Stimulated activated memory B cell treated with anti-CD40 and anti-IgM and Interleukin-4, amounts not matched to agents 10 μg/mL and 1 μg/mL and 100 μg/mL, for 72 hours (primary cell): ENCODE data around the gene MATN4.

Source experiments
- ATAC-seq: fragments of 150-1000 bp; cut with Tn5 transposase; 2 replicates; pipeline ENCODE4 v1.10.0; 2021
- H3K27ac Mint-ChIP-seq: one replicate; pipeline ENCODE4 v1.8.0; 2022; ENCODE audit warnings: mild to moderate bottlenecking, mixed read lengths
- H3K27me3 Mint-ChIP-seq: one replicate; pipeline ENCODE4 v1.8.0; 2022; ENCODE audit warnings: mixed read lengths
- H3K36me3 Mint-ChIP-seq: one replicate; pipeline ENCODE4 v1.8.0; 2022; ENCODE audit warnings: mixed read lengths
- H3K4me1 Mint-ChIP-seq: one replicate; pipeline ENCODE4 v1.8.0; 2022; ENCODE audit warnings: mixed read lengths
- H3K4me3 Mint-ChIP-seq: one replicate; pipeline ENCODE4 v1.8.0; 2022; ENCODE audit warnings: mild to moderate bottlenecking, moderate library complexity, mixed read lengths
- H3K9me3 Mint-ChIP-seq: one replicate; pipeline ENCODE4 v1.8.0; 2022; ENCODE audit warnings: mixed read lengths

MATN4 gene

GRCh38 chr20:45329497-45330319 is 21.6 kb upstream of the MATN4 start:
- H3K9me3 Mint-ChIP-seq: no peaks in the 10 kb centered on the region
- no peak overlapping the region for H3K4me3 Mint-ChIP-seq
- H3K27ac Mint-ChIP-seq: no peak overlapping the region
- H3K4me1 Mint-ChIP-seq: peaks cover 6% of the 10 kb centered on the region
- H3K36me3 Mint-ChIP-seq: no peaks in the 10 kb centered on the region
- H3K27me3 Mint-ChIP-seq: no peaks in the 10 kb centered on the region
- no peak for ATAC-seq

GRCh38 chr20:45328451-45328850 is 20.4 kb upstream of the MATN4 start:
- no peak overlapping the region for H3K27ac Mint-ChIP-seq
- no peaks in the 10 kb centered on the region for H3K36me3 Mint-ChIP-seq
- H3K9me3 Mint-ChIP-seq: no peaks in the 10 kb centered on the region
- no peak overlapping the region for H3K4me3 Mint-ChIP-seq
- H3K4me1 Mint-ChIP-seq: peaks cover 6% of the 10 kb centered on the region
- no peaks in the 10 kb centered on the region for H3K27me3 Mint-ChIP-seq
- ATAC-seq: no peak

GRCh38 chr20:45325371-45325770 is 17.3 kb upstream of the MATN4 start:
- no peak overlapping the region for H3K4me3 Mint-ChIP-seq
- no peaks in the 10 kb centered on the region for H3K36me3 Mint-ChIP-seq

GRCh38 chr20:45323731-45324130 is 15.6 kb upstream of the MATN4 start:
- Mint-ChIP-seq H3K9me3 (no peaks in the 10 kb centered on the region), H3K27me3 (no peaks in the 10 kb centered on the region), H3K4me1 (peaks cover 19% of the 10 kb centered on the region)

More at GRCh38 chr20:45325371-45325770, 17.3 kb upstream of the MATN4 start:
- no peak for ATAC-seq
- Mint-ChIP-seq H3K9me3 (no peaks in the 10 kb centered on the region), H3K27ac (no peak overlapping the region), H3K4me1 (peaks cover 16% of the 10 kb centered on the region), H3K27me3 (no peaks in the 10 kb centered on the region)

GRCh38 chr20:45322952-45323383 is 14.9 kb upstream of the MATN4 start:
- H3K9me3 Mint-ChIP-seq: no peaks in the 10 kb centered on the region
- no peak overlapping the region for H3K4me3 Mint-ChIP-seq
- no peaks in the 10 kb centered on the region for H3K36me3 Mint-ChIP-seq
- no peaks in the 10 kb centered on the region for H3K27me3 Mint-ChIP-seq
- H3K4me1 Mint-ChIP-seq: peaks cover 27% of the 10 kb centered on the region
- H3K27ac Mint-ChIP-seq: no peak overlapping the region
- peak; percentile 60 for ATAC-seq

More at GRCh38 chr20:45323731-45324130, 15.6 kb upstream of the MATN4 start:
- no peak overlapping the region for H3K4me3 Mint-ChIP-seq
- H3K36me3 Mint-ChIP-seq: no peaks in the 10 kb centered on the region
- no peak overlapping the region for H3K27ac Mint-ChIP-seq
- no peak for ATAC-seq

GRCh38 chr20:45320948-45321595 is 13.0 kb upstream of the MATN4 start:
- H3K4me3 Mint-ChIP-seq: peak overlapping the region; percentile 30
- H3K36me3 Mint-ChIP-seq: no peaks in the 10 kb centered on the region
- H3K4me1 Mint-ChIP-seq: peaks cover 29% of the 10 kb centered on the region
- peak; percentile 95 for ATAC-seq
- H3K9me3 Mint-ChIP-seq: no peaks in the 10 kb centered on the region
- H3K27ac Mint-ChIP-seq: peak overlapping the region; percentile 33
- peaks cover 19% of the 10 kb centered on the region for H3K27me3 Mint-ChIP-seq

- Mint-ChIP-seq H3K4me3 (no peak overlapping the region), H3K9me3 (no peaks in the 10 kb centered on the region), H3K27ac (peak overlapping the region; percentile 55), H3K36me3 (no peaks in the 10 kb centered on the region), H3K4me1 (peaks cover 36% of the 10 kb centered on the region), H3K27me3 (peaks cover 40% of the 10 kb centered on the region)
- ATAC-seq: no peak
Observed at GRCh38 chr20:45318948-45319347, 10.8 kb upstream of the MATN4 start.

GRCh38 chr20:45318386-45318939 is 10.4 kb upstream of the MATN4 start:
- Mint-ChIP-seq H3K4me1 (peaks cover 36% of the 10 kb centered on the region), H3K36me3 (no peaks in the 10 kb centered on the region), H3K4me3 (no peak overlapping the region), H3K9me3 (no peaks in the 10 kb centered on the region), H3K27me3 (peaks cover 45% of the 10 kb centered on the region), H3K27ac (peak overlapping the region; percentile 55)
- no peak for ATAC-seq

- Mint-ChIP-seq H3K9me3 (no peaks in the 10 kb centered on the region), H3K27me3 (peaks cover 50% of the 10 kb centered on the region), H3K4me3 (no peak overlapping the region), H3K4me1 (peaks cover 36% of the 10 kb centered on the region), H3K27ac (no peak overlapping the region), H3K36me3 (no peaks in the 10 kb centered on the region)
- no peak for ATAC-seq
Observed at GRCh38 chr20:45317826-45318225, 9.7 kb upstream of the MATN4 start.

GRCh38 chr20:45316150-45317080 is 8.3 kb upstream of the MATN4 start:
- Mint-ChIP-seq H3K27me3 (peaks cover 64% of the 10 kb centered on the region), H3K9me3 (no peaks in the 10 kb centered on the region), H3K36me3 (no peaks in the 10 kb centered on the region), H3K4me1 (peaks cover 40% of the 10 kb centered on the region), H3K27ac (no peak overlapping the region), H3K4me3 (no peak overlapping the region)
- ATAC-seq: no peak

GRCh38 chr20:45315672-45316071 is 7.6 kb upstream of the MATN4 start:
- Mint-ChIP-seq H3K9me3 (no peaks in the 10 kb centered on the region), H3K36me3 (no peaks in the 10 kb centered on the region), H3K4me1 (peaks cover 40% of the 10 kb centered on the region), H3K4me3 (no peak overlapping the region), H3K27ac (no peak overlapping the region), H3K27me3 (peaks cover 72% of the 10 kb centered on the region)
- ATAC-seq: no peak

GRCh38 chr20:45313943-45314342 is 5.8 kb upstream of the MATN4 start:
- ATAC-seq: no peak
- H3K9me3 Mint-ChIP-seq: no peaks in the 10 kb centered on the region
- H3K27ac Mint-ChIP-seq: no peak overlapping the region
- peaks cover 89% of the 10 kb centered on the region for H3K27me3 Mint-ChIP-seq
- H3K4me1 Mint-ChIP-seq: peaks cover 34% of the 10 kb centered on the region
- H3K36me3 Mint-ChIP-seq: no peaks in the 10 kb centered on the region
- no peak overlapping the region for H3K4me3 Mint-ChIP-seq

GRCh38 chr20:45313065-45313695 is 5.1 kb upstream of the MATN4 start:
- H3K36me3 Mint-ChIP-seq: no peaks in the 10 kb centered on the region
- H3K9me3 Mint-ChIP-seq: no peaks in the 10 kb centered on the region
- peaks cover 26% of the 10 kb centered on the region for H3K4me1 Mint-ChIP-seq
- H3K27me3 Mint-ChIP-seq: peaks cover 92% of the 10 kb centered on the region
- ATAC-seq: no peak
- H3K27ac Mint-ChIP-seq: no peak overlapping the region
- no peak overlapping the region for H3K4me3 Mint-ChIP-seq

GRCh38 chr20:45312241-45312640 is 4.1 kb upstream of the MATN4 start:
- ATAC-seq: no peak
- Mint-ChIP-seq H3K27me3 (peaks cover 93% of the 10 kb centered on the region), H3K4me3 (no peak overlapping the region), H3K36me3 (no peaks in the 10 kb centered on the region), H3K4me1 (peaks cover 24% of the 10 kb centered on the region), H3K27ac (no peak overlapping the region), H3K9me3 (no peaks in the 10 kb centered on the region)
